HUES6 (cell line): Measurements from ENCODE around the gene TCF19.

Experiments used
- H3K27ac ChIP-seq: 2 replicates; pipeline ENCODE4 v1.7.0; 2013; ENCODE audit warnings: low read depth, mild to moderate bottlenecking, low read length, inconsistent platforms
- H3K27me3 ChIP-seq: 2 replicates; pipeline ENCODE4 v1.6.1; 2013; ENCODE audit warnings: low read length; ENCODE audit not compliant: control insufficient read depth, insufficient read depth
- H3K36me3 ChIP-seq: 2 replicates; pipeline ENCODE4 v1.6.1; 2013; ENCODE audit warnings: low read length; ENCODE audit not compliant: control insufficient read depth, insufficient read depth
- H3K4me1 ChIP-seq: 2 replicates; pipeline ENCODE4 v1.6.1; 2013; ENCODE audit warnings: low read length; ENCODE audit not compliant: control insufficient read depth, insufficient read depth
- H3K4me3 ChIP-seq: 2 replicates; pipeline ENCODE4 v1.5.1; 2013; ENCODE audit warnings: low read depth, low read length
- H3K9ac ChIP-seq: one replicate; pipeline ENCODE4 v1.6.1; 2013; ENCODE audit warnings: mild to moderate bottlenecking, low read length
- H3K9me3 ChIP-seq: 2 replicates; pipeline ENCODE4 v1.6.1; 2013; ENCODE audit warnings: low read depth, low read length; ENCODE audit not compliant: control insufficient read depth, insufficient read depth

The TCF19 gene

GRCh38 chr6:31130751-31131150 lies 27.6 kb upstream of the TCF19 start:
- Histone ChIP-seq H3K9ac (no peak overlapping the region), H3K4me1 (peaks cover 19% of the 10 kb centered on the region; the same call in 1 of the 2 replicates)

GRCh38 chr6:31131595-31131994 lies 26.8 kb upstream of the TCF19 start:
- H3K27ac ChIP-seq = no peak overlapping the region
- no peaks in the 10 kb centered on the region for H3K27me3 ChIP-seq
- no peaks in the 10 kb centered on the region for H3K9me3 ChIP-seq
- peaks cover 14% of the 10 kb centered on the region; the same call in 1 of the 2 replicates for H3K4me1 ChIP-seq
- H3K4me3 ChIP-seq = no peak overlapping the region
- H3K36me3 ChIP-seq = no peaks in the 10 kb centered on the region
- no peak overlapping the region for H3K9ac ChIP-seq

More at GRCh38 chr6:31130751-31131150, 27.6 kb upstream of the TCF19 start:
- H3K27me3 ChIP-seq = no peaks in the 10 kb centered on the region
- no peak overlapping the region for H3K4me3 ChIP-seq
- no peaks in the 10 kb centered on the region for H3K9me3 ChIP-seq
- H3K27ac ChIP-seq = no peak overlapping the region
- no peaks in the 10 kb centered on the region for H3K36me3 ChIP-seq

GRCh38 chr6:31132806-31133205 lies 25.6 kb upstream of the TCF19 start:
- H3K4me1 ChIP-seq = peaks cover 11% of the 10 kb centered on the region; the same call in 1 of the 2 replicates
- H3K9ac ChIP-seq = no peak overlapping the region
- H3K9me3 ChIP-seq = no peaks in the 10 kb centered on the region
- H3K27me3 ChIP-seq = no peaks in the 10 kb centered on the region
- H3K36me3 ChIP-seq = no peaks in the 10 kb centered on the region
- no peak overlapping the region for H3K4me3 ChIP-seq
- H3K27ac ChIP-seq = no peak overlapping the region

GRCh38 chr6:31135710-31136109 lies 22.7 kb upstream of the TCF19 start:
- Histone ChIP-seq H3K9ac (no peak overlapping the region), H3K36me3 (no peaks in the 10 kb centered on the region), H3K4me3 (no peak overlapping the region), H3K4me1 (peaks cover 32% of the 10 kb centered on the region), H3K27me3 (no peaks in the 10 kb centered on the region), H3K27ac (no peak overlapping the region), H3K9me3 (no peaks in the 10 kb centered on the region)

- H3K4me3 ChIP-seq = no peak within 1 kb of the TSS
- no peaks in the 10 kb centered on the region for H3K9me3 ChIP-seq
- no peak within 1 kb of the TSS for H3K9ac ChIP-seq
Measured at GRCh38 chr6:31138982-31139381, 19.4 kb upstream of the TCF19 start, which contains the start of gene PSORS1C2. PSORS1C2 (minus strand) TSS chr6:31139066; CDS start chr6:31139026, 40 bp downstream.

GRCh38 chr6:31139599-31139998 lies 18.8 kb upstream of the TCF19 start:
- H3K27me3 ChIP-seq = no peaks in the 10 kb centered on the region
- no peak overlapping the region for H3K4me3 ChIP-seq
- H3K4me1 ChIP-seq = peaks cover 39% of the 10 kb centered on the region
- no peak overlapping the region for H3K27ac ChIP-seq
- no peaks in the 10 kb centered on the region for H3K9me3 ChIP-seq
- H3K36me3 ChIP-seq = peaks cover 20% of the 10 kb centered on the region
- H3K9ac ChIP-seq = no peak overlapping the region

More at GRCh38 chr6:31138982-31139381, 19.4 kb upstream of the TCF19 start, which contains the start of gene PSORS1C2:
- Histone ChIP-seq H3K27ac (no peak within 1 kb of the TSS), H3K4me1 (peaks cover 39% of the 10 kb centered on the region), H3K36me3 (peaks cover 14% of the 10 kb centered on the region), H3K27me3 (no peaks in the 10 kb centered on the region)

GRCh38 chr6:31140643-31141042 lies 17.7 kb upstream of the TCF19 start:
- peaks cover 31% of the 10 kb centered on the region for H3K36me3 ChIP-seq

GRCh38 chr6:31142361-31142761 lies 16.0 kb upstream of the TCF19 start:
- H3K4me1 ChIP-seq = peaks cover 39% of the 10 kb centered on the region
- no peaks in the 10 kb centered on the region for H3K9me3 ChIP-seq
- H3K9ac ChIP-seq = no peak overlapping the region
- no peak overlapping the region for H3K4me3 ChIP-seq
- H3K27me3 ChIP-seq = no peaks in the 10 kb centered on the region
- H3K36me3 ChIP-seq = peaks cover 43% of the 10 kb centered on the region
- no peak overlapping the region for H3K27ac ChIP-seq

More at GRCh38 chr6:31140643-31141042, 17.7 kb upstream of the TCF19 start:
- Histone ChIP-seq H3K9me3 (no peaks in the 10 kb centered on the region), H3K27ac (no peak overlapping the region), H3K4me3 (no peak overlapping the region), H3K27me3 (no peaks in the 10 kb centered on the region), H3K9ac (no peak overlapping the region), H3K4me1 (peaks cover 39% of the 10 kb centered on the region)

GRCh38 chr6:31143148-31143547 lies 15.2 kb upstream of the TCF19 start:
- Histone ChIP-seq H3K9me3 (no peaks in the 10 kb centered on the region), H3K4me3 (no peak overlapping the region), H3K27me3 (no peaks in the 10 kb centered on the region), H3K36me3 (peaks cover 46% of the 10 kb centered on the region), H3K27ac (no peak overlapping the region), H3K4me1 (peaks cover 33% of the 10 kb centered on the region), H3K9ac (no peak overlapping the region)

- H3K9ac ChIP-seq = no peak overlapping the region
Measured at GRCh38 chr6:31144296-31144969, 14.0 kb upstream of the TCF19 start.

GRCh38 chr6:31144970-31145340 lies 13.4 kb upstream of the TCF19 start:
- Histone ChIP-seq H3K9ac (no peak overlapping the region), H3K27ac (no peak overlapping the region), H3K4me3 (no peak overlapping the region), H3K27me3 (no peaks in the 10 kb centered on the region), H3K9me3 (no peaks in the 10 kb centered on the region), H3K36me3 (peaks cover 59% of the 10 kb centered on the region), H3K4me1 (peaks cover 16% of the 10 kb centered on the region)

More at GRCh38 chr6:31144296-31144969, 14.0 kb upstream of the TCF19 start:
- H3K27me3 ChIP-seq = no peaks in the 10 kb centered on the region
- peaks cover 21% of the 10 kb centered on the region for H3K4me1 ChIP-seq
- no peaks in the 10 kb centered on the region for H3K9me3 ChIP-seq
- no peak overlapping the region for H3K27ac ChIP-seq
- H3K36me3 ChIP-seq = peaks cover 54% of the 10 kb centered on the region
- H3K4me3 ChIP-seq = no peak overlapping the region
